IMR-90 (cell line): ENCODE results near the gene HGFAC. TPM values are rescaled to one million over a fixed set of nuclear protein-coding genes. Genes with fewer than 3 reads are reported as not detected.

ENCODE experiments used
- ATAC-seq: fragments of 200-7000 bp; cut with Tn5 transposase; 2 replicates; pipeline ENCODE4 v1.9.1; 2020; ENCODE audit warnings: low read depth, mild to moderate bottlenecking, moderate library complexity
- BruUV-seq: library from RNA; stranded (reverse); fragments of 400-500 nt; replicated peaks from 2 replicates; lab custom pipeline; 2021; lab: Mats Ljungman, UMichigan
- CTCF ChIA-PET: fragments of 300-600 bp; formaldehyde crosslinking; extraction: SDS; loops from one replicate; lab custom pipeline; 2021; ENCODE audit warnings: antibody characterized with exemption; lab: Yijun Ruan, JAX
- POLR2A ChIA-PET: fragments of 300-600 bp; sonication (Branson Sonifier 250); formaldehyde crosslinking; loops from one replicate; lab custom pipeline; 2022; ENCODE audit warnings: antibody characterized with exemption; ENCODE audit not compliant: unreplicated experiment; lab: Charles Lee
- DNase-seq: peaks from one replicate; pipeline ENCODE4 v3.0.0; 2013
- H2AFZ ChIP-seq: replicated peaks from 2 replicates; pipeline ENCODE3; 2013; ENCODE audit warnings: low read length, mild to moderate bottlenecking; ENCODE audit not compliant: poor library complexity
- H2AK5ac ChIP-seq: 2 replicates; pipeline ENCODE4 v1.6.1; 2013; ENCODE audit warnings: low read depth, low read length, inconsistent platforms
- H2AK9ac ChIP-seq: replicated peaks from 2 replicates; pipeline ENCODE3; 2013; ENCODE audit warnings: mild to moderate bottlenecking, low read depth, low read length, moderate library complexity; ENCODE audit not compliant: poor library complexity
- H2BK120ac ChIP-seq: 2 replicates; pipeline ENCODE4 v1.6.1; 2013; ENCODE audit warnings: low read depth, low read length, inconsistent platforms
- H2BK15ac ChIP-seq: 3 replicates; pipeline ENCODE4 v1.6.1; 2013; ENCODE audit warnings: low read depth, low read length, inconsistent platforms
- H2BK20ac ChIP-seq: 2 replicates; pipeline ENCODE4 v1.6.1; 2013; ENCODE audit warnings: low read depth, mild to moderate bottlenecking, inconsistent platforms, low read length, moderate library complexity
- H2BK5ac ChIP-seq: 2 replicates; pipeline ENCODE4 v1.6.1; 2013; ENCODE audit warnings: mild to moderate bottlenecking, low read depth, low read length, inconsistent platforms; ENCODE audit not compliant: poor library complexity, severe bottlenecking
- H3K14ac ChIP-seq: replicated peaks from 2 replicates; pipeline ENCODE4 v1.6.1; 2013; ENCODE audit warnings: low read depth, low read length, inconsistent platforms
- H3K18ac ChIP-seq: 2 replicates; pipeline ENCODE4 v1.6.1; 2013; ENCODE audit warnings: low read depth, low read length, control low read depth
- H3K23ac ChIP-seq: 2 replicates; pipeline ENCODE4 v1.6.1; 2013; ENCODE audit warnings: low read depth, low read length, inconsistent platforms
- H3K27ac ChIP-seq: 2 replicates; pipeline ENCODE4 v1.5.1; 2013; ENCODE audit warnings: mild to moderate bottlenecking, control low read depth, low read length; ENCODE audit not compliant: insufficient read depth
- H3K27me3 ChIP-seq: 2 replicates; pipeline ENCODE4 v1.6.1; 2013; ENCODE audit warnings: low read length; ENCODE audit not compliant: control insufficient read depth, insufficient read depth
- H3K36me3 ChIP-seq: 2 replicates; pipeline ENCODE4 v1.6.1; 2013; ENCODE audit warnings: low read length, mixed read lengths; ENCODE audit not compliant: control insufficient read depth, insufficient read depth
- H3K4ac ChIP-seq: 2 replicates; pipeline ENCODE4 v1.6.1; 2013; ENCODE audit warnings: low read depth, low read length, inconsistent platforms
- H3K4me1 ChIP-seq: 2 replicates; pipeline ENCODE4 v1.6.1; 2013; ENCODE audit warnings: low read length, mixed read lengths; ENCODE audit not compliant: control insufficient read depth, insufficient read depth
- H3K4me2 ChIP-seq: 2 replicates; pipeline ENCODE4 v1.6.1; 2013; ENCODE audit warnings: low read depth, mild to moderate bottlenecking, control low read depth, low read length, moderate library complexity
- H3K4me3 ChIP-seq: 2 replicates; pipeline ENCODE4 v1.5.1; 2013; ENCODE audit warnings: low read depth, mild to moderate bottlenecking, control low read depth, low read length, moderate library complexity; ENCODE audit not compliant: insufficient read depth
- H3K56ac ChIP-seq: 2 replicates; pipeline ENCODE4 v1.6.1; 2013; ENCODE audit warnings: low read length, inconsistent platforms; ENCODE audit not compliant: insufficient read depth; ENCODE audit errors: extremely low read depth
- H3K79me1 ChIP-seq, 2 experiments: 2 replicates each; pipeline ENCODE4 v1.6.1; 2013; ENCODE audit warnings: low read length in 2 of 2, inconsistent platforms in 1 of 2, low read depth in 1 of 2
- H3K9ac ChIP-seq: 2 replicates; pipeline ENCODE4 v1.6.1; 2013; ENCODE audit warnings: low read depth, low read length, control low read depth
- H3K9me1 ChIP-seq: 2 replicates; pipeline ENCODE4 v1.6.1; 2013; ENCODE audit warnings: low read length, inconsistent platforms; ENCODE audit not compliant: insufficient read depth
- H3K9me3 ChIP-seq: 2 replicates; pipeline ENCODE4 v1.6.1; 2013; ENCODE audit warnings: low read length; ENCODE audit not compliant: control insufficient read depth, insufficient read depth
- H4K20me1 ChIP-seq: 2 replicates; pipeline ENCODE4 v1.6.1; 2013; ENCODE audit warnings: low read length, inconsistent platforms; ENCODE audit not compliant: insufficient read depth
- H4K5ac ChIP-seq: 2 replicates; pipeline ENCODE4 v1.6.1; 2013; ENCODE audit warnings: mild to moderate bottlenecking, low read depth, low read length, control low read depth
- H4K8ac ChIP-seq, 2 experiments: 2 replicates each; pipeline ENCODE4 v1.6.1; 2013; ENCODE audit warnings: low read depth in 2 of 2, low read length in 2 of 2, control low read depth in 1 of 2, inconsistent platforms in 1 of 2
- H4K91ac ChIP-seq: 2 replicates; pipeline ENCODE4 v1.6.1; 2013; ENCODE audit warnings: low read depth, low read length, inconsistent platforms; ENCODE audit not compliant: insufficient read depth
- BHLHE40 ChIP-seq: fragments of 150-350 bp; IDR thresholded peaks from 2 replicates; pipeline ENCODE4 v1.6.1; 2016; ENCODE audit warnings: mild to moderate bottlenecking, low read depth, low read length
- MAFK ChIP-seq: IDR thresholded peaks from 2 replicates; pipeline ENCODE4 v1.6.1; 2012; ENCODE audit warnings: low read depth, low read length, improper control_type of control experiment
- MAZ ChIP-seq: IDR thresholded peaks from 2 replicates; pipeline ENCODE4 v1.6.1; 2012; ENCODE audit warnings: low read depth, mild to moderate bottlenecking, low read length, improper control_type of control experiment, moderate library complexity, borderline replicate concordance
- NFE2L2 ChIP-seq: fragments of 150-350 bp; IDR thresholded peaks from 2 replicates; pipeline ENCODE4 v1.6.1; 2016; ENCODE audit warnings: low read depth, mild to moderate bottlenecking, low read length
- RCOR1 ChIP-seq: IDR thresholded peaks from 2 replicates; pipeline ENCODE4 v1.6.1; 2012; ENCODE audit warnings: mild to moderate bottlenecking, low read length, improper control_type of control experiment; ENCODE audit not compliant: insufficient replicate concordance
- RFX5 ChIP-seq: IDR thresholded peaks from 2 replicates; pipeline ENCODE4 v1.8.0; 2012; ENCODE audit warnings: low read depth, mild to moderate bottlenecking, low read length, moderate library complexity
- WGBS, 2 experiments: methylation state at CpG; one replicate each; pipeline versions ENCODE4 v1.1.5 to v1.1.7; 2013; ENCODE audit warnings: missing lambda C conversion rate in 2 of 2; ENCODE audit not compliant: insufficient read length in 1 of 2; ENCODE audit errors: extremely low coverage in 2 of 2; 5-methylcytosine and 5-hydroxymethylcytosine counted together
- dilution Hi-C: fragments of 300-500 bp; cut with HindIII; formaldehyde crosslinking; loops from one replicate; pipeline ENCODE4 v1.14.3; 2018; ENCODE audit warnings: low sequenced_read_pairs; ENCODE audit not compliant: unreplicated experiment
- in situ Hi-C: fragments of 300-500 bp; cut with MboI; formaldehyde crosslinking; loops from 3 replicates; pipeline ENCODE4 v1.14.3; 2019; ENCODE audit warnings: low sequenced_read_pairs, inconsistent platforms, mixed read lengths
- intact Hi-C: fragments of 100-400 bp; cut with micrococcal nuclease; formaldehyde crosslinking; loops from 2 replicates; pipeline ENCODE4 v1.10.0; 2022
- polyA plus RNA-seq, 3 experiments: library from polyadenylated mRNA; depleted of rRNA; stranded (reverse); fragments of >200 nt; gene quantifications; 2 replicates each; pipeline ENCODE4 v1.2.3, GENCODE V29; 2012; ENCODE audit warnings: low replicate concordance in 1 of 3
- total RNA-seq: library from RNA; depleted of rRNA; stranded (reverse); fragments of >200 nt; gene quantifications from 2 replicates; pipeline ENCODE4 v1.2.3, GENCODE V29; 2012

HGFAC gene
- total and polyA plus RNA-seq, 2 of the 4 experiments (the other 2 are of a cell fraction) = 0.05 TPM; not detected in 1

GRCh38 chr4:3492741-3493719 is 51.3 kb downstream of the HGFAC start:
- Histone ChIP-seq H3K56ac (no peak overlapping the region), H3K9me1 (no peaks in the 10 kb centered on the region), H3K4me3 (no peak overlapping the region), H4K20me1 (peaks cover 20% of the 10 kb centered on the region), H2BK15ac (no peak overlapping the region), H2BK20ac (no peak overlapping the region), H3K79me1 (no peaks in the 10 kb centered on the region), H3K27ac (no peak overlapping the region), H3K4me1 (no peaks in the 10 kb centered on the region), H3K4ac (no peak overlapping the region), H2AK5ac (no peak overlapping the region), H3K23ac (no peak overlapping the region), H3K14ac (no peak overlapping the region), H2AFZ (peak overlapping the region; percentile 58), H3K9me3 (no peaks in the 10 kb centered on the region), H3K18ac (no peak overlapping the region), H2BK120ac (no peak overlapping the region), H4K5ac (no peak overlapping the region), H3K27me3 (peaks cover 14% of the 10 kb centered on the region; the same call in 1 of the 2 replicates), H3K9ac (no peak overlapping the region), H4K8ac (no peak overlapping the region), H3K4me2 (no peak overlapping the region), H3K36me3 (peaks cover 2% of the 10 kb centered on the region; the same call in 1 of the 2 replicates), H2BK5ac (no peak overlapping the region), H4K91ac (no peak overlapping the region), H2AK9ac (no peak overlapping the region)
- DNase-seq = peak; percentile 52
- CTCF ChIA-PET = no interaction called here
- POLR2A ChIA-PET = no interaction called here
- no TSS peak for BruUV-seq
- 74% methylated on average over 40 of the region's 55 CpGs; no CpG with 5 or more reads in 1 of the 2 experiments for WGBS, 2 experiments
- dilution Hi-C loops = no loop called here
- no peak for TF ChIP-seq RCOR1
- TF ChIP-seq RFX5 = no peak
- no peak for TF ChIP-seq MAFK
- no peak for TF ChIP-seq BHLHE40
- no peak for TF ChIP-seq NFE2L2
- no peak for TF ChIP-seq MAZ
- in situ Hi-C loops = no loop called here
- intact Hi-C loops = no loop called here
- ATAC-seq = no peak
